ENCODE results near the gene UBXN10.

UBXN10 gene

GRCh38 chr1:20233866-20234265 lies 48.0 kb downstream of the UBXN10 start:
- H3K36me3 ChIP-seq (ENCODE audit: control insufficient read depth, insufficient read depth, low read length), result no peaks in the 10 kb centered on the region
- H3K9me3 ChIP-seq (ENCODE audit: control insufficient read depth, insufficient read depth, low read length), result no peaks in the 10 kb centered on the region
- H3K4me3 ChIP-seq (ENCODE audit: low read length), result no peak overlapping the region
- H3K4me1 ChIP-seq (ENCODE audit: control insufficient read depth, insufficient read depth, low read length), result no peaks in the 10 kb centered on the region
- DNase-seq (ENCODE audit: low read depth, low spot score), result no peak
- H3K27me3 ChIP-seq (ENCODE audit: control insufficient read depth, insufficient read depth, low read length), result no peaks in the 10 kb centered on the region
- H3K27ac ChIP-seq (ENCODE audit: low read length), result no peak overlapping the region
- no CpG with 5 or more reads among the region's 6 CpGs for WGBS (ENCODE audit: insufficient coverage, insufficient read length)

- 100% methylated on average over 1 of the region's 6 CpGs for WGBS (ENCODE audit: insufficient coverage, insufficient read length)
- H3K4me1 ChIP-seq (ENCODE audit: control insufficient read depth, insufficient read depth, low read length), result no peaks in the 10 kb centered on the region
- no peak overlapping the region for H3K4me3 ChIP-seq (ENCODE audit: low read length)
- no peaks in the 10 kb centered on the region for H3K9me3 ChIP-seq (ENCODE audit: control insufficient read depth, insufficient read depth, low read length)
- no peak overlapping the region for H3K27ac ChIP-seq (ENCODE audit: low read length)
- no peaks in the 10 kb centered on the region for H3K27me3 ChIP-seq (ENCODE audit: control insufficient read depth, insufficient read depth, low read length)
- H3K36me3 ChIP-seq (ENCODE audit: control insufficient read depth, insufficient read depth, low read length), result no peaks in the 10 kb centered on the region
- DNase-seq (ENCODE audit: low read depth, low spot score), result no peak
Measured at GRCh38 chr1:20234788-20235535, 49.1 kb downstream of the UBXN10 start.

GRCh38 chr1:20237646-20238045 lies 51.8 kb downstream of the UBXN10 start:
- Histone ChIP-seq H3K9me3 (ENCODE audit: control insufficient read depth, insufficient read depth, low read length) (no peaks in the 10 kb centered on the region), H3K27me3 (ENCODE audit: control insufficient read depth, insufficient read depth, low read length) (no peaks in the 10 kb centered on the region), H3K4me3 (ENCODE audit: low read length) (no peak overlapping the region), H3K4me1 (ENCODE audit: control insufficient read depth, insufficient read depth, low read length) (no peaks in the 10 kb centered on the region), H3K36me3 (ENCODE audit: control insufficient read depth, insufficient read depth, low read length) (no peaks in the 10 kb centered on the region), H3K27ac (ENCODE audit: low read length) (no peak overlapping the region)
- WGBS (ENCODE audit: insufficient coverage, insufficient read length), result no CpG with 5 or more reads among the region's 6 CpGs
- DNase-seq (ENCODE audit: low read depth, low spot score), result no peak

GRCh38 chr1:20240012-20240411 lies 54.1 kb downstream of the UBXN10 start:
- Histone ChIP-seq H3K27me3 (ENCODE audit: control insufficient read depth, insufficient read depth, low read length) (no peaks in the 10 kb centered on the region), H3K4me1 (ENCODE audit: control insufficient read depth, insufficient read depth, low read length) (no peaks in the 10 kb centered on the region), H3K27ac (ENCODE audit: low read length) (no peak overlapping the region), H3K36me3 (ENCODE audit: control insufficient read depth, insufficient read depth, low read length) (no peaks in the 10 kb centered on the region), H3K9me3 (ENCODE audit: control insufficient read depth, insufficient read depth, low read length) (no peaks in the 10 kb centered on the region), H3K4me3 (ENCODE audit: low read length) (no peak overlapping the region)
- no peak for DNase-seq (ENCODE audit: low read depth, low spot score)
- WGBS (ENCODE audit: insufficient coverage, insufficient read length), result no CpG with 5 or more reads among the region's 2 CpGs

GRCh38 chr1:20242890-20243479 lies 57.1 kb downstream of the UBXN10 start:
- Histone ChIP-seq H3K9me3 (ENCODE audit: control insufficient read depth, insufficient read depth, low read length) (no peaks in the 10 kb centered on the region), H3K4me1 (ENCODE audit: control insufficient read depth, insufficient read depth, low read length) (no peaks in the 10 kb centered on the region), H3K36me3 (ENCODE audit: control insufficient read depth, insufficient read depth, low read length) (no peaks in the 10 kb centered on the region), H3K27me3 (ENCODE audit: control insufficient read depth, insufficient read depth, low read length) (no peaks in the 10 kb centered on the region), H3K4me3 (ENCODE audit: low read length) (no peak overlapping the region), H3K27ac (ENCODE audit: low read length) (no peak overlapping the region)
- no peak for DNase-seq (ENCODE audit: low read depth, low spot score)
- no CpG with 5 or more reads among the region's 37 CpGs for WGBS (ENCODE audit: insufficient coverage, insufficient read length)

Measured in iPS DF 6.9 (cell line).